ENCODE data around the gene UBN1. TPM values are rescaled to one million over a fixed set of nuclear protein-coding genes. Genes with fewer than 3 reads are reported as not detected.

Gene UBN1
- total and polyA plus RNA-seq, 10 of the 15 experiments (the other 5 are each of a cell fraction or from before 2014, with no cell fraction given), result 2.1 to 32.5 (median 13.9) TPM

DNA sequence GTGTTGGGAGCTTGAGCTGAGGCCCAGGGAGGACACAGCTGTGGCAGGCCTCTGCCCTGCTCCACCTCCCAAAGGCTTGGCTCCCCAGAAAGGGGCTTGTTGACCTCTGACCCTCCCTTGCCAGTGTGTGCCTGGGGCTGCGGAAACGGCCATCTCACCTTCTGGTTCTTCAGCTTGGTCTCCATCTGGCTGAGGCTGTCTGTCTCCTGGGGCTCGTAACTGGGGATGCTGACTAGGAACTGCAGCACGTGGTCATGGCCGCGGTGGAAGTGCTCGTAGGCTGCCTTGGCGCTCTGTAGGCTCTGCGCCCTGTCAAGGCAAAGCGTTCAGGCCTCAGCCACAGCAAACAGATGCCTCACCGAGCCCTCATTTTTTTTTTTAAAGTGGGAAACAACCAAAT lies 42.7 kb downstream of the UBN1 start:
- H3K36me3 ChIP-seq (ENCODE audit: control insufficient read depth in 2 of 2, insufficient read depth in 2 of 2, low read length in 1 of 2), result peaks cover 0 to 2% of the 10 kb centered on the region in 2 experiments; a peak in 2 of 4 replicates
- ChIA-PET RAD21 (ENCODE audit: unreplicated experiment) (no interaction called here), SMC1A (ENCODE audit: uncharacterized antibody, unreplicated experiment) (no interaction called here), CTCF (no interaction called here), POLR2A (no interaction called here)
- no peak overlapping the region for H3K4me2 ChIP-seq (ENCODE audit: control insufficient read depth, insufficient read depth)
- H2AFZ ChIP-seq (ENCODE audit: control insufficient read depth, low read depth, low read length), result no peak overlapping the region
- ATAC-seq (no peak), DNase-seq (ENCODE audit: low read depth, low spot score) (no peak), FAIRE-seq (no peak)
- 79% methylated on average over 11 of the region's 11 CpGs for WGBS (ENCODE audit: insufficient coverage, insufficient replicate concordance, low lambda C conversion rate, missing lambda C conversion rate)
- no peak overlapping the region for H3K4me3 ChIP-seq
- no peaks in the 10 kb centered on the region for H4K20me1 ChIP-seq (ENCODE audit: control insufficient read depth, insufficient read depth)
- BruUV-seq (replicated peaks), result no TSS peak
- no peak overlapping the region for H3K27ac ChIP-seq (ENCODE audit: control insufficient read depth, insufficient read depth)
- H3K4me1 ChIP-seq (ENCODE audit: control insufficient read depth, insufficient read depth, low read length), result no peaks in the 10 kb centered on the region
- H3K27me3 ChIP-seq (replicated peaks in 1 of 2; ENCODE audit: control insufficient read depth in 2 of 2, insufficient read depth in 2 of 2, low read length in 1 of 2), result no peaks in the 10 kb centered on the region
- in situ Hi-C loops (cut with MboI), result no loop called here
- H3K79me2 ChIP-seq (ENCODE audit: control insufficient read depth, insufficient read depth, low read length), result no peaks in the 10 kb centered on the region
- intact Hi-C loops (cut with micrococcal nuclease; ENCODE audit: unreplicated experiment), result no loop called here
- H3K9ac ChIP-seq (ENCODE audit: control insufficient read depth, insufficient read depth, low read length), result no peak overlapping the region
- no peaks in the 10 kb centered on the region for H3K9me3 ChIP-seq (replicated peaks; ENCODE audit: control insufficient read depth, insufficient read depth, low read length)
- TF ChIP-seq, protein P1, sequence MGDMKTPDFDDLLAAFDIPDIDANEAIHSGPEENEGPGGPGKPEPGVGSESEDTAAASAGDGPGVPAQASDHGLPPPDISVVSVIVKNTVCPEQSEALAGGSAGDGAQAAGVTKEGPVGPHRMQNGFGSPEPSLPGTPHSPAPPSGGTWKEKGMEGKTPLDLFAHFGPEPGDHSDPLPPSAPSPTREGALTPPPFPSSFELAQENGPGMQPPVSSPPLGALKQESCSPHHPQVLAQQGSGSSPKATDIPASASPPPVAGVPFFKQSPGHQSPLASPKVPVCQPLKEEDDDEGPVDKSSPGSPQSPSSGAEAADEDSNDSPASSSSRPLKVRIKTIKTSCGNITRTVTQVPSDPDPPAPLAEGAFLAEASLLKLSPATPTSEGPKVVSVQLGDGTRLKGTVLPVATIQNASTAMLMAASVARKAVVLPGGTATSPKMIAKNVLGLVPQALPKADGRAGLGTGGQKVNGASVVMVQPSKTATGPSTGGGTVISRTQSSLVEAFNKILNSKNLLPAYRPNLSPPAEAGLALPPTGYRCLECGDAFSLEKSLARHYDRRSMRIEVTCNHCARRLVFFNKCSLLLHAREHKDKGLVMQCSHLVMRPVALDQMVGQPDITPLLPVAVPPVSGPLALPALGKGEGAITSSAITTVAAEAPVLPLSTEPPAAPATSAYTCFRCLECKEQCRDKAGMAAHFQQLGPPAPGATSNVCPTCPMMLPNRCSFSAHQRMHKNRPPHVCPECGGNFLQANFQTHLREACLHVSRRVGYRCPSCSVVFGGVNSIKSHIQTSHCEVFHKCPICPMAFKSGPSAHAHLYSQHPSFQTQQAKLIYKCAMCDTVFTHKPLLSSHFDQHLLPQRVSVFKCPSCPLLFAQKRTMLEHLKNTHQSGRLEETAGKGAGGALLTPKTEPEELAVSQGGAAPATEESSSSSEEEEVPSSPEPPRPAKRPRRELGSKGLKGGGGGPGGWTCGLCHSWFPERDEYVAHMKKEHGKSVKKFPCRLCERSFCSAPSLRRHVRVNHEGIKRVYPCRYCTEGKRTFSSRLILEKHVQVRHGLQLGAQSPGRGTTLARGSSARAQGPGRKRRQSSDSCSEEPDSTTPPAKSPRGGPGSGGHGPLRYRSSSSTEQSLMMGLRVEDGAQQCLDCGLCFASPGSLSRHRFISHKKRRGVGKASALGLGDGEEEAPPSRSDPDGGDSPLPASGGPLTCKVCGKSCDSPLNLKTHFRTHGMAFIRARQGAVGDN (IDR thresholded peaks at IDR 0.05), result no peak
- TF ChIP-seq, protein P2, sequence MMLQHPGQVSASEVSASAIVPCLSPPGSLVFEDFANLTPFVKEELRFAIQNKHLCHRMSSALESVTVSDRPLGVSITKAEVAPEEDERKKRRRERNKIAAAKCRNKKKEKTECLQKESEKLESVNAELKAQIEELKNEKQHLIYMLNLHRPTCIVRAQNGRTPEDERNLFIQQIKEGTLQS (IDR thresholded peaks at IDR 0.05; ENCODE audit: borderline replicate concordance, extremely low read depth, low read depth, low read length), result no peak
- no peak for TF ChIP-seq BCL11A (IDR thresholded peaks at IDR 0.05; ENCODE audit: low read depth, low read length)
- no peak for TF ChIP-seq DPF2 (IDR thresholded peaks at IDR 0.05)
- TF ChIP-seq EED (IDR thresholded peaks at IDR 0.05; ENCODE audit: low read depth), result no peak
- no peak for TF ChIP-seq YBX1 (IDR thresholded peaks at IDR 0.05)
- no peak for TF ChIP-seq KAT2A (conservative IDR thresholded peaks at IDR 0.05; ENCODE audit: control insufficient read depth, low read depth, low read length)
- TF ChIP-seq MTA3 (IDR thresholded peaks at IDR 0.05; ENCODE audit: borderline replicate concordance, low read length), result no peak
- TF ChIP-seq, protein P3, sequence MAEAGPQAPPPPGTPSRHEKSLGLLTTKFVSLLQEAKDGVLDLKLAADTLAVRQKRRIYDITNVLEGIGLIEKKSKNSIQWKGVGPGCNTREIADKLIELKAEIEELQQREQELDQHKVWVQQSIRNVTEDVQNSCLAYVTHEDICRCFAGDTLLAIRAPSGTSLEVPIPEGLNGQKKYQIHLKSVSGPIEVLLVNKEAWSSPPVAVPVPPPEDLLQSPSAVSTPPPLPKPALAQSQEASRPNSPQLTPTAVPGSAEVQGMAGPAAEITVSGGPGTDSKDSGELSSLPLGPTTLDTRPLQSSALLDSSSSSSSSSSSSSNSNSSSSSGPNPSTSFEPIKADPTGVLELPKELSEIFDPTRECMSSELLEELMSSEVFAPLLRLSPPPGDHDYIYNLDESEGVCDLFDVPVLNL (IDR thresholded peaks at IDR 0.05; ENCODE audit: low read depth, low read length), result no peak
